HepG2 (cell line): ENCODE data around the gene VSIG10L2. TPM values are rescaled to one million over a fixed set of nuclear protein-coding genes. Genes with fewer than 3 reads are reported as not detected.

Experiments
- CHD2 ChIP-seq: IDR thresholded peaks from 2 replicates; pipeline ENCODE4 v1.6.1; 2011; ENCODE audit warnings: low read depth, low read length, improper control_type of control experiment
- EED ChIP-seq: sonication (generic); formaldehyde crosslinking; IDR thresholded peaks from 2 replicates; pipeline ENCODE4 v1.5.0; 2020; ENCODE audit warnings: mild to moderate bottlenecking, missing genetic modification reagents
- ELF3 ChIP-seq: IDR thresholded peaks from 2 replicates; pipeline ENCODE4 v1.6.1; 2016; ENCODE audit warnings: missing genetic modification reagents, missing compliant biosample characterization
- FOSL2 ChIP-seq: sonication (generic); formaldehyde crosslinking; IDR thresholded peaks from 2 replicates; pipeline ENCODE4 v1.4.0; 2020; ENCODE audit warnings: missing genetic modification reagents
- FOXA3 ChIP-seq: IDR thresholded peaks from 2 replicates; pipeline ENCODE4 v1.6.1; 2016; ENCODE audit warnings: missing genetic modification reagents, missing compliant biosample characterization
- GZF1 ChIP-seq: sonication (generic); formaldehyde crosslinking; IDR thresholded peaks from 2 replicates; pipeline ENCODE4 v1.5.1; 2020; ENCODE audit warnings: mild to moderate bottlenecking, missing genetic modification reagents
- HMG20A ChIP-seq: IDR thresholded peaks from 2 replicates; pipeline ENCODE4 v1.6.1; 2016; ENCODE audit warnings: borderline replicate concordance
- HNF4A ChIP-seq: sonication (generic); formaldehyde crosslinking; IDR thresholded peaks from 2 replicates; pipeline ENCODE4 v1.4.0; 2020; ENCODE audit warnings: missing genetic modification reagents
- IRX3 ChIP-seq: sonication (generic); formaldehyde crosslinking; IDR thresholded peaks from 2 replicates; pipeline ENCODE4 v1.8.1; 2023; ENCODE audit warnings: mild to moderate bottlenecking, low read depth, missing genetic modification reagents, borderline replicate concordance
- ISL2 ChIP-seq: sonication (generic); formaldehyde crosslinking; IDR thresholded peaks from 2 replicates; pipeline ENCODE4 v1.5.0; 2020; ENCODE audit warnings: missing genetic modification reagents
- JUN ChIP-seq: sonication (generic); formaldehyde crosslinking; IDR thresholded peaks from 2 replicates; pipeline ENCODE4 v1.4.0; 2020; ENCODE audit warnings: mild to moderate bottlenecking, missing genetic modification reagents
- KLF13 ChIP-seq: sonication (generic); formaldehyde crosslinking; IDR thresholded peaks from 2 replicates; pipeline ENCODE4 v1.4.0; 2020; ENCODE audit warnings: mild to moderate bottlenecking, missing genetic modification reagents
- KMT2A ChIP-seq: sonication (generic); formaldehyde crosslinking; IDR thresholded peaks from 2 replicates; pipeline ENCODE4 v1.4.0; 2020; ENCODE audit warnings: missing genetic modification reagents
- MEIS2 ChIP-seq: sonication (generic); formaldehyde crosslinking; IDR thresholded peaks from 2 replicates; pipeline ENCODE4 v1.9.0; 2021; ENCODE audit warnings: mild to moderate bottlenecking, missing genetic modification reagents
- PLSCR1 ChIP-seq: sonication (generic); formaldehyde crosslinking; IDR thresholded peaks from 2 replicates; pipeline ENCODE4 v1.5.0; 2020; ENCODE audit warnings: missing genetic modification reagents, mild to moderate bottlenecking, borderline replicate concordance
- POLR2AphosphoS5 ChIP-seq: IDR thresholded peaks from 2 replicates; pipeline ENCODE4 v1.6.1; 2012; ENCODE audit warnings: low read depth, low read length
- RARA ChIP-seq: IDR thresholded peaks from 2 replicates; pipeline ENCODE4 v1.6.1; 2016; ENCODE audit warnings: missing genetic modification reagents, missing compliant biosample characterization
- RFXAP ChIP-seq: sonication (generic); formaldehyde crosslinking; IDR thresholded peaks from 2 replicates; pipeline ENCODE4 v1.4.0; 2020; ENCODE audit warnings: missing genetic modification reagents, borderline replicate concordance
- SMAD3 ChIP-seq: sonication (generic); formaldehyde crosslinking; IDR thresholded peaks from 2 replicates; pipeline ENCODE4 v1.4.0; 2020; ENCODE audit warnings: missing genetic modification reagents
- SNAPC2 ChIP-seq: sonication (generic); formaldehyde crosslinking; IDR thresholded peaks from 2 replicates; pipeline ENCODE4 v1.8.1; 2022; ENCODE audit warnings: mild to moderate bottlenecking, missing genetic modification reagents
- SOX5 ChIP-seq: IDR thresholded peaks from 2 replicates; pipeline ENCODE4 v1.6.1; 2016; ENCODE audit warnings: borderline replicate concordance
- SRF ChIP-seq: IDR thresholded peaks from 2 replicates; pipeline ENCODE4 v1.6.1; 2011; ENCODE audit warnings: mild to moderate bottlenecking, low read depth, low read length, moderate library complexity
- STAG1 ChIP-seq: sonication (generic); formaldehyde crosslinking; IDR thresholded peaks from 2 replicates; pipeline ENCODE4 v1.4.0; 2020; ENCODE audit warnings: missing genetic modification reagents
- SYNCRIP ChIP-seq: fragments of 200-400 bp; formaldehyde crosslinking; IDR thresholded peaks from 2 replicates; pipeline ENCODE4 v1.6.1; 2018; ENCODE audit warnings: mild to moderate bottlenecking, low read depth, low read length; ENCODE audit not compliant: insufficient read depth
- ZBTB37 ChIP-seq: sonication (generic); formaldehyde crosslinking; IDR thresholded peaks from 2 replicates; pipeline ENCODE4 v1.4.0; 2020; ENCODE audit warnings: mild to moderate bottlenecking, missing genetic modification reagents
- ZFP82 ChIP-seq: sonication (generic); formaldehyde crosslinking; IDR thresholded peaks from 2 replicates; pipeline ENCODE4 v1.5.1; 2020; ENCODE audit warnings: mild to moderate bottlenecking, missing genetic modification reagents, borderline replicate concordance
- ZFYVE20 ChIP-seq: sonication (generic); formaldehyde crosslinking; IDR thresholded peaks from 2 replicates; pipeline ENCODE4 v1.8.0; 2023; ENCODE audit warnings: low read depth, mild to moderate bottlenecking, moderate library complexity, missing genetic modification reagents, borderline replicate concordance
- ZMAT3 ChIP-seq: sonication (generic); formaldehyde crosslinking; conservative IDR thresholded peaks from 2 replicates; pipeline ENCODE4 v1.7.0; 2021; ENCODE audit warnings: missing genetic modification reagents
- ZMYM2 ChIP-seq: sonication (generic); formaldehyde crosslinking; IDR thresholded peaks from 2 replicates; pipeline ENCODE4 v1.8.0; 2022; ENCODE audit warnings: mild to moderate bottlenecking, missing genetic modification reagents
- ZNF180 ChIP-seq: sonication (generic); formaldehyde crosslinking; IDR thresholded peaks from 2 replicates; pipeline ENCODE4 v1.4.0; 2020; ENCODE audit warnings: low read depth, missing genetic modification reagents, borderline replicate concordance
- ZNF292 ChIP-seq: sonication (generic); formaldehyde crosslinking; IDR thresholded peaks from 2 replicates; pipeline ENCODE4 v1.8.1; 2022; ENCODE audit warnings: mild to moderate bottlenecking, low read depth, missing genetic modification reagents, borderline replicate concordance
- ZNF605 ChIP-seq: sonication (generic); formaldehyde crosslinking; IDR thresholded peaks from 2 replicates; pipeline ENCODE4 v1.8.0; 2022; ENCODE audit warnings: mild to moderate bottlenecking, missing genetic modification reagents
- ZNF615 ChIP-seq: sonication (generic); formaldehyde crosslinking; IDR thresholded peaks from 2 replicates; pipeline ENCODE4 v1.5.0; 2020; ENCODE audit warnings: mild to moderate bottlenecking, missing genetic modification reagents, borderline replicate concordance
- ZNF674 ChIP-seq: sonication (generic); formaldehyde crosslinking; IDR thresholded peaks from 2 replicates; pipeline ENCODE4 v1.5.0; 2020; ENCODE audit warnings: low read depth, mild to moderate bottlenecking, missing genetic modification reagents
- ZNF766 ChIP-seq: sonication (generic); formaldehyde crosslinking; IDR thresholded peaks from 2 replicates; pipeline ENCODE4 v1.5.0; 2020; ENCODE audit warnings: missing genetic modification reagents, borderline replicate concordance
- polyA plus RNA-seq, 8 experiments: library from polyadenylated mRNA; depleted of rRNA in 3 of 8; stranded (reverse) in 7 of 8; unstranded in 1 of 8; fragments of >200 nt; fragmentation: Illumina TruSeq in 4 of 8; extraction: Trizol in 4 of 8; gene quantifications; 2 replicates each; pipeline versions ENCODE4 v1.2.1 to v1.2.3, GENCODE V29; 2011 to 2016; ENCODE audit warnings: low read depth in 4 of 8, missing spikeins in 1 of 8, mixed read lengths in 1 of 8; ENCODE audit not compliant: insufficient read depth in 1 of 8
- total RNA-seq, 5 experiments: library from RNA; depleted of rRNA; stranded (reverse); fragments of >200 nt; fragmentation: Illumina TruSeq; extraction: Trizol; gene quantifications; 2 replicates each; pipeline ENCODE4 v1.2.3, GENCODE V29; 2016; ENCODE audit warnings: low read depth in 1 of 5

The VSIG10L2 gene
- total and polyA plus RNA-seq, 2 of the 13 experiments (the other 11 are each of a cell fraction or from before 2014, with no cell fraction given): 0.21 TPM; not detected in 1

DNA sequence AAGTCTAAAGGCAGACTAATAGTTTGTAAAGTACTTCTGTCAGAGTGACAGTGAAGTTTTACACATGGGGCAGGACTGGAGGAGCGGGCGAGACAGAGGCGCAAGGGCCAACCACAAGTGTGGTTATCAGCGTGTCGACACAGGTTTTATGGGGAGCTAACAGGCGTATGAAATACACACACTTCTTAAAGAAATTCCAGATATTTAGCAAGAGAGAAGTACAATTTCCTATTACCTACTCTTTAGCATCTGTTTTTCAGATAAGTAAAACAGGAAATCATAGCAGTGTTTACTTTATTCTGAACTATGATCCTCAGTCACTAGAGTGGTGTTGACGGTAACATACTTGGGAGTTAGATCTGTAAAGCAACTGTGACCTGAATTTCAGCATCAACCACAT is 22.5 kb downstream of the VSIG10L2 start (continued):
- TF ChIP-seq JUN (CRISPR knock-in tag) (no peak), SYNCRIP (no peak), SRF (no peak), ZMAT3 (no peak), KLF13 (CRISPR knock-in tag) (no peak), GZF1 (CRISPR knock-in tag) (no peak), ZFP82 (CRISPR knock-in tag) (no peak), POLR2AphosphoS5 (no peak), RFXAP (CRISPR knock-in tag) (no peak), ZNF615 (CRISPR knock-in tag) (no peak), FOSL2 (CRISPR knock-in tag) (no peak), FOXA3 (CRISPR knock-in tag) (peak; percentile 84), ZNF766 (CRISPR knock-in tag) (no peak), RARA (CRISPR knock-in tag) (peak; percentile 22; the same call in 1 of the 2 replicates), KMT2A (CRISPR knock-in tag) (no peak), IRX3 (no peak), ZNF605 (no peak), SOX5 (CRISPR knock-in tag) (0 out of 2 replicates have a peak, but pooled peaks have one; percentile 27), ZMYM2 (CRISPR knock-in tag) (no peak), MEIS2 (CRISPR knock-in tag) (no peak), ZNF674 (CRISPR knock-in tag) (no peak), ELF3 (CRISPR knock-in tag) (peak; percentile 55; the same call in 1 of the 2 replicates), STAG1 (CRISPR knock-in tag) (no peak), HMG20A (CRISPR knock-in tag) (peak; percentile 52; the same call in 1 of the 2 replicates), EED (CRISPR knock-in tag) (no peak), CHD2 (no peak), ZFYVE20 (no peak), SMAD3 (CRISPR knock-in tag) (no peak), ZBTB37 (CRISPR knock-in tag) (no peak), PLSCR1 (CRISPR knock-in tag) (no peak), ZNF180 (CRISPR knock-in tag) (no peak), HNF4A (CRISPR knock-in tag) (peak; percentile 77), SNAPC2 (CRISPR knock-in tag) (no peak), ZNF292 (CRISPR knock-in tag) (no peak), ISL2 (CRISPR knock-in tag) (no peak)
